Measurements from ENCODE around the gene GRAMD1C.

GRCh38 chr3:113873293-113873692 is 34.7 kb downstream of the GRAMD1C start:
- TF ChIP-seq CTCF (conservative IDR thresholded peaks at IDR 0.05; ENCODE audit: low read length) (no peak), EZH2phosphoT487 (IDR thresholded peaks at IDR 0.05; ENCODE audit: borderline replicate concordance, low read depth, low read length) (no peak)

All from OCI-LY7 (cell line).